ENCODE measurements around the gene RPS15. TPM values are rescaled to one million over a fixed set of nuclear protein-coding genes. Genes with fewer than 3 reads are reported as not detected.

The RPS15 gene
- total and polyA plus RNA-seq, 10 of the 15 experiments (the other 5 are each of a cell fraction or from before 2014, with no cell fraction given), result 559 to 3,158 (median 1,413) TPM

GRCh38 chr19:1400281-1401137 lies 37.7 kb upstream of the RPS15 start:
- Histone ChIP-seq H3K79me2 (ENCODE audit: control insufficient read depth, insufficient read depth, low read length) (no peaks in the 10 kb centered on the region; the same call in 1 of the 2 replicates), H3K4me2 (ENCODE audit: control insufficient read depth, insufficient read depth) (peak overlapping the region; percentile 87), H3K4me3 (peak overlapping the region; percentile 81), H3K36me3 (ENCODE audit: control insufficient read depth in 2 of 2, insufficient read depth in 2 of 2, low read length in 1 of 2) (no peaks in the 10 kb centered on the region), H3K9me3 (replicated peaks; ENCODE audit: control insufficient read depth, insufficient read depth, low read length) (no peaks in the 10 kb centered on the region), H3K9ac (ENCODE audit: control insufficient read depth, insufficient read depth, low read length) (peak overlapping the region; percentile 64), H4K20me1 (ENCODE audit: control insufficient read depth, insufficient read depth) (no peaks in the 10 kb centered on the region), H3K4me1 (ENCODE audit: control insufficient read depth, insufficient read depth, low read length) (peaks cover 4% of the 10 kb centered on the region), H3K27ac (ENCODE audit: control insufficient read depth, insufficient read depth) (no peak overlapping the region), H2AFZ (ENCODE audit: control insufficient read depth, low read depth, low read length) (peak overlapping the region; percentile 72), H3K27me3 (replicated peaks in 1 of 2; ENCODE audit: control insufficient read depth in 2 of 2, insufficient read depth in 2 of 2, low read length in 1 of 2) (peaks cover 1 to 5% of the 10 kb centered on the region in 2 experiments; a peak in 2 of 4 replicates)
- intact Hi-C loops (cut with micrococcal nuclease; ENCODE audit: unreplicated experiment), result no loop called here
- in situ Hi-C loops (cut with MboI), result no loop called here
- SMC1A ChIA-PET (ENCODE audit: uncharacterized antibody, unreplicated experiment), result interaction anchor here (1.1 kb wide), 1 partner anchor 17 kb away, joined by 3 read pairs; no protein-coding TSS in a partner anchor
- RAD21 ChIA-PET (ENCODE audit: unreplicated experiment), result no interaction called here
- CTCF ChIA-PET, result no interaction called here
- no peak for DNase-seq (ENCODE audit: low read depth, low spot score)
- peak; percentile 54 for ATAC-seq
- FAIRE-seq, result no peak
- POLR2A ChIA-PET, result no interaction called here
- no TSS peak for BruUV-seq (replicated peaks)
- TF ChIP-seq CREB1 (IDR thresholded peaks at IDR 0.05; ENCODE audit: low read depth) (peak; percentile 11; the same call in 1 of the 2 replicates), MYB (IDR thresholded peaks at IDR 0.05; ENCODE audit: borderline replicate concordance, low read depth, low read length) (no peak), SMARCA5 (IDR thresholded peaks at IDR 0.05) (peak; percentile 59; the same call in 1 of the 2 replicates)
- 34% methylated on average over 35 of the region's 36 CpGs for WGBS (ENCODE audit: insufficient coverage, insufficient replicate concordance, low lambda C conversion rate, missing lambda C conversion rate)

- WGBS (ENCODE audit: insufficient coverage, insufficient replicate concordance, low lambda C conversion rate, missing lambda C conversion rate), result 2% methylated on average over 85 of the region's 87 CpGs
- ATAC-seq (peak; percentile 81), DNase-seq (ENCODE audit: low read depth, low spot score) (no peak), FAIRE-seq (no peak)
- in situ Hi-C loops (cut with MboI), result no loop called here
- Histone ChIP-seq H4K20me1 (ENCODE audit: control insufficient read depth, insufficient read depth) (no peaks in the 10 kb centered on the region), H3K9ac (ENCODE audit: control insufficient read depth, insufficient read depth, low read length) (peak within 1 kb of the TSS; percentile 64), H3K4me2 (ENCODE audit: control insufficient read depth, insufficient read depth) (peak within 1 kb of the TSS; percentile 87), H3K79me2 (ENCODE audit: control insufficient read depth, insufficient read depth, low read length) (no peaks in the 10 kb centered on the region; the same call in 1 of the 2 replicates), H3K27me3 (replicated peaks in 1 of 2; ENCODE audit: control insufficient read depth in 2 of 2, insufficient read depth in 2 of 2, low read length in 1 of 2) (peaks cover 1 to 5% of the 10 kb centered on the region in 2 experiments; a peak in 2 of 4 replicates), H3K9me3 (replicated peaks; ENCODE audit: control insufficient read depth, insufficient read depth, low read length) (no peaks in the 10 kb centered on the region), H3K36me3 (ENCODE audit: control insufficient read depth in 2 of 2, insufficient read depth in 2 of 2, low read length in 1 of 2) (no peaks in the 10 kb centered on the region), H3K4me1 (ENCODE audit: control insufficient read depth, insufficient read depth, low read length) (peaks cover 4% of the 10 kb centered on the region), H3K27ac (ENCODE audit: control insufficient read depth, insufficient read depth) (no peak within 1 kb of the TSS), H3K4me3 (peak within 1 kb of the TSS; percentile 81), H2AFZ (ENCODE audit: control insufficient read depth, low read depth, low read length) (peak within 1 kb of the TSS; percentile 72)
- POLR2A ChIA-PET, result no interaction called here
- intact Hi-C loops (cut with micrococcal nuclease; ENCODE audit: unreplicated experiment), result no loop called here
- RAD21 ChIA-PET (ENCODE audit: unreplicated experiment), result no interaction called here
- SMC1A ChIA-PET (ENCODE audit: uncharacterized antibody, unreplicated experiment), result interaction anchor here (1.1 kb wide), 1 partner anchor 18 kb away, joined by 3 read pairs; no protein-coding TSS in a partner anchor
- no TSS peak for BruUV-seq (replicated peaks)
- CTCF ChIA-PET, result no interaction called here
- peak; percentile 70 for TF ChIP-seq LARP7 (IDR thresholded peaks at IDR 0.05)
- TF ChIP-seq NR2C1 (IDR thresholded peaks at IDR 0.05), result 0 out of 2 replicates have a peak, but pooled peaks have one; percentile 16
- TF ChIP-seq DPF2 (IDR thresholded peaks at IDR 0.05), result peak; percentile 60; the same call in 1 of the 2 replicates
- no peak for TF ChIP-seq STAT1 (conservative IDR thresholded peaks at IDR 0.05)
- TF ChIP-seq POLR2A (IDR thresholded peaks at IDR 0.05; ENCODE audit: low read depth, low read length), result peak; percentile 62
- peak; percentile 80 for TF ChIP-seq BACH1 (IDR thresholded peaks at IDR 0.05; ENCODE audit: borderline replicate concordance)
- peak; percentile 48; the same call in 1 of the 2 replicates for TF ChIP-seq ZNF687 (IDR thresholded peaks at IDR 0.05)
Observed at GRCh38 chr19:1401138-1401888, 36.9 kb upstream of the RPS15 start, which contains the start of gene GAMT. Gene GAMT, minus strand, starts transcription at chr19:1401542. Its CDS starts 66 bp downstream, at chr19:1401476.
